GM21619 (cell line): ENCODE results near the gene AP2A2.
"Not testable (repeated sequence)": the region's sequence is repeated elsewhere in the genome, so short reads cannot be mapped to it uniquely, and the experiment has no call there.

Experiments
- ATAC-seq: cut with Tn5 transposase; IDR thresholded peaks from one replicate; pipeline ENCODE4 v1.9.1; 2021; ENCODE audit not compliant: unreplicated experiment

The AP2A2 gene

GRCh38 chr11:1012291-1012690 lies 86.6 kb downstream of the AP2A2 start:
- no peak for ATAC-seq

- no peak for ATAC-seq
These were observed 87.3 kb downstream of the AP2A2 start for GRCh38 chr11:1012740-1013630.

- no peak for ATAC-seq
These were observed 87.9 kb downstream of the AP2A2 start for GRCh38 chr11:1013631-1013935.

DNA sequence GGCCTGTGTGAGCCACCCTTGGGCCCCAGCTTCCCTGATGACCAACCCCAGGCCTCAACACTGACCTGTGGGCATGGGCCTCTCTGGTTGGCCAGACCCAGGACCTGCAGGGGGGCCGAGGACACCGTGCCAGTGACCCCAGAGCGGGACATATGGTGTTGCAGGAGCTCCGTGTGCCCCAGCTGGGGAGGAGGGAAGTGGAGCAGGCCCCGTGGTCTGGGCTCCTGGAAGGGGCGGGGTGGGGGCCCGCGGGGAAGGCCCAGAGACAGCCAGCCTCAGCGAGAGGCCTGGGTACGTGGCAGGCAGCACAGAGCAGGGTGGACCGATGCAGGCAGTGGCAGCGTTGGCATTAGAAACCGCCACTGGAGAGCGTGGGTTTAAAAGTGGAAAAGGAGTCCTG lies 88.6 kb downstream of the AP2A2 start:
- ATAC-seq, result no peak

- ATAC-seq, result no peak
These were observed 89.4 kb downstream of the AP2A2 start for GRCh38 chr11:1015064-1015463.

GRCh38 chr11:1015826-1016545 lies 90.3 kb downstream of the AP2A2 start:
- no peak for ATAC-seq

GRCh38 chr11:1016610-1017126 lies 91.0 kb downstream of the AP2A2 start:
- not testable (repeated sequence) for ATAC-seq

GRCh38 chr11:1017269-1018005 lies 91.8 kb downstream of the AP2A2 start:
- no peak for ATAC-seq

GRCh38 chr11:1018091-1018490 lies 92.4 kb downstream of the AP2A2 start:
- ATAC-seq, result no peak

DNA sequence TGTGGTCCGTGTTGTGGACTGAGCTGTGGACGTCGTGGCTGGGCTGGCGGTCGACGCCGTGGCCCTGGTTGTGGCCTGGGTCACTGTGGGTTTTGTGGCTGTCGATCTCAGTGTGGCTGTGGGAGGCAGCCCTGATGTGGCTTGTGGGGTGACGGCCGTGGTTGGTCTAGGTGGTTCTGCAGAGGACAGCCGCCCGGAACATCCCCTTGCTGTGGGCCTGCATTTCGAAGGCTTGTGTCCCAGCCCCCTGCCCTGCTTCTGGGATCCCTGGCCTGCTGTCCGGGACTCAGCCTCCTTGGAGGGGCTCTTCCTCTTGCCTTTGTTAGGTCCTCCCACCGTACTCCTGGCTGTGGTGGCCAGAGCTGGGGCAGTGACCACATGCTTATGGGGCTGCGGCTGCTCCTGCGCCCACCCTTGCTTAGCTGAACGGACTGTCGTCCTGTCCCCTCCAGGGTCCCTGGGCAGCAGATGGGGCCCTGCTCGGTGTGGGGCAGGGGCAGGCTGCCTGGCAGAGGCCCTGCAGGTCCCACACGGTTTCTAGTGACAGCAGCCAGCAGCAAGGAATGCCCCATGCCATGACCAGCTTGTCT lies 93.7 kb downstream of the AP2A2 start:
- ATAC-seq, result no peak

- no peak for ATAC-seq
These were observed 94.7 kb downstream of the AP2A2 start for GRCh38 chr11:1020211-1020905.

DNA sequence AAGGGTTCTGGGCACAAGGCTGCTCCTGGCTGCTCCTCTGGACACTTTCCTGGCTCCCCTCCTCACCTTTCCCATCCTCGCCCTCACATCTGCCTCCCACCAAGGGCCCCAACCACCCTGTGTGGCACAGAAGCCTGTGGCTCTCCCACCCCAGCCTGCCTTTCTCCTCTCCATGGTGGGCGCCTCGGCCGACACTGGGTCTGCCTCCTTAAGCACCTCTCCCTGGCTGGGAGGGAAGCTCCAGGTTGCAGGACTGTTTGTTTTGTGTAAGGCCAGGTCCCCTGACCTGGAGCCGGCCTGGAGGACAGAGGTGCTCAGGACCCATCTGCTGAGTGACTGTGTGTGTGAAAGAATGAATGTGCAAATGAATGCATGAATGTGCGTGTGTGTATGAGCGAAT lies 96.7 kb downstream of the AP2A2 start:
- no peak for ATAC-seq

- no peak for ATAC-seq
These were observed 97.5 kb downstream of the AP2A2 start for GRCh38 chr11:1022908-1023810.

- ATAC-seq, result no peak
These were observed 98.3 kb downstream of the AP2A2 start for GRCh38 chr11:1023811-1024596.

GRCh38 chr11:1024597-1025409 lies 99.1 kb downstream of the AP2A2 start:
- ATAC-seq, result no peak

- ATAC-seq, result no peak
These were observed 99.9 kb downstream of the AP2A2 start for GRCh38 chr11:1025410-1026162.

DNA sequence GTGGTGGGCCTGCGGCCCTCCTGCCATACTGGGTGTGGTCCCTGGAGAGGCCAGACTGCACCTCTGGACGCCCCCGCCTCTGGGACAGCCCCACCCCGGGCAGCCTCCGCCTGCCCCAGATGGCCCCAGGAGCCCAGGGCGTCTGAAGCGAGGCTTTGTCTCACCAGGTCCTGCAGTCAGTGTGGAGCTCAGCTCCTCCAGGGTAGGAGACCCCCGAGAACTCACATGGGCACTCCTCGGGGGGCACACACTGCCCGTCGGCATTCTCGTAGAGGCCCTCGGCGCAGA lies 100.4 kb downstream of the AP2A2 start:
- ATAC-seq, result no peak
